Measurements from ENCODE around the gene RAB18.
"Not testable (repeated sequence)": the region's sequence is repeated elsewhere in the genome, so short reads cannot be mapped to it uniquely, and the experiment has no call there.

The RAB18 gene

DNA sequence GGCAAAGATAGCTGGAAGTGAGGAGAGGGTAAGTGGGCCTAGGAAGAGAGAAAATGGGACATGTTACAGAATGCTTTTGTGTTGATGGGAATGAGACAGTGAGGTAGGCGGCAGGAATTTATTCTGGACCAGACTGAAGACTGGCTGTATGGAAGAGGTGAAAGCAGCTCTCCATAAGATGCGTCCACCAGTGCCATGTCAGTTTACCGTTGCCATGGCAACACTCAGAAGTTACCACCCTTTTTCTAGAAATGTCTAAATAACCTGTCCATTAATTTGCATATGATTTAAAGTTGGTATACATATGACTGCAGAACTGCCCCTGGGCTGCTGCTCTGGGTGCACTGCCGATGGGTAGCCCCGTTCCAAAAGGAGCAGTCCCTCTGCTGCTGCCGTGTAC, 46.7 kb downstream of the RAB18 start:
- no peak for DNase-seq

DNA sequence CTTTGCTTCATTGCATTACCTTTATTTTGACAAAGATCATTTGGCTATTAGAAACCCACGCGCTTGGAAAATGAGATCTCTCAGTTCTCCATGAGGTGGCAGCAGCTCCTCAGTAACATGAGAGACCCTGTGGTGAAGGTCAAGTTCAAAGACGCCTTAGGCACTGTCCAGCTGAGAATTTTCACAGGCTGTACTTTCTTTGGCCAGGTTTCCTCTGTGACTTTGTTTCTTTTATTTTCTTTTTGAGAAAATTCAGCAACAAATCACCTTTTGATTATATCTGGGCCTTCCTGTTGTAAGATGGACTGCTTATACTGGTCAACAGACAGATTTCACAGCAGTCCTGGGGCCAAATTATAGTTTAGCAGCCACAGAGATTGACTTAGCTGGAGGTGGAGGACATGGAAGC, 54.5 kb downstream of the RAB18 start:
- DNase-seq: peak; percentile 53

DNA sequence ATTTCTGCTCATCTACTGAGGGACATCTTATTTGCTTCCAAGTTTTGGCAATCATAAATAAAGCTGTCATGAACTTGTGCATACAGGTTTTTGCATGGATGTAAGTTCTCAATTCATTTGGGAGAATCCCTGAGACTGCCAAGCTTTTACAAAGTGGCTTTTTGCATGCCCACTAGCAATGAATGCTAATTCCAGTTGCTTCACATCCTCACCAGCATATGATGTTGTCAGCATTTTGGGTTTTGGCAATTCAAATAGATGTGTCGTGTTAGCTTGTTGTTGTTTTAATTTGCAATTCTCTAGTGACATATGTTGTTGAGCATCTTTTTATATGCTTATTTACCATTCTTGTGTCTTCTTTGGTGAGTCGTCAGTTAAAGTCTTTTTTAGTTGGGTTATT, 57.2 kb downstream of the RAB18 start:
- no peak for DNase-seq

DNA sequence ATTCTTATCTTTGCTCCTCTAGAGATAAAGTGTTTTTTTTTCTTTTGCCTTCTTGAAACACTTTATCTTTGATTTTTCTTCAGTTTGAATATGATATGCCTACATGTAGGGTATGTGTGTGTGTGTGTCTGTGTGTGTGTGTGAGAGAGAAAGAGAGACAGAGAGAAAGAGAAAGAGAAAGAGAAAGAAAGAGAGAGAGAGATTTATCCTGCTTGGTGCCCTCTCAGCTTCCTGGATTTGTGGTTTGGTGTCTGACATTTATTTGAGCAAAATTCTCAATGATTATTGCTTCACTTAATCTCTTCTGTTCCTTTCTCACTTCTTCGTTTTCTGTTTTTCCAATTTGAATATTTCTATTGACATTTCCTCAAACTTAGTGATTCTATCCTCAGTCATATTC, 60.3 kb downstream of the RAB18 start:
- DNase-seq: no peak

DNA sequence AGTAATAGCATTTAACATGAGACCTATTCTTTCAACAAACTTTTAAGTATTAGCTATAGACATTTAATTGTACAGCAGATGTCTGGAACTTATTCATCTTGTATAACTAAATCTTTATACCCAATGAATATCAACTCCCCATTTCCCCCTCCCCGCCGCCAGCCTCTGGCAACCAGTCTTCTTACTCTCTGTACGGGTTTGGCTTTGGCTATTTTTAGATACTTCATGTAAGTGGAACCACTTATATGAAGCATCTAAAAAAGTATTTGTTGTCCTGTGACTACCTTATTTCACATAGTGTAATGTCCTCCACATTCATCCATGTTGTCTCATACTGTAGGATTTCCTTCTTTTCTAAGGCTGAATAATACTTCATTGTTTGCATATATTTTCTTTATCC, 60.8 kb downstream of the RAB18 start:
- no peak for DNase-seq

DNA sequence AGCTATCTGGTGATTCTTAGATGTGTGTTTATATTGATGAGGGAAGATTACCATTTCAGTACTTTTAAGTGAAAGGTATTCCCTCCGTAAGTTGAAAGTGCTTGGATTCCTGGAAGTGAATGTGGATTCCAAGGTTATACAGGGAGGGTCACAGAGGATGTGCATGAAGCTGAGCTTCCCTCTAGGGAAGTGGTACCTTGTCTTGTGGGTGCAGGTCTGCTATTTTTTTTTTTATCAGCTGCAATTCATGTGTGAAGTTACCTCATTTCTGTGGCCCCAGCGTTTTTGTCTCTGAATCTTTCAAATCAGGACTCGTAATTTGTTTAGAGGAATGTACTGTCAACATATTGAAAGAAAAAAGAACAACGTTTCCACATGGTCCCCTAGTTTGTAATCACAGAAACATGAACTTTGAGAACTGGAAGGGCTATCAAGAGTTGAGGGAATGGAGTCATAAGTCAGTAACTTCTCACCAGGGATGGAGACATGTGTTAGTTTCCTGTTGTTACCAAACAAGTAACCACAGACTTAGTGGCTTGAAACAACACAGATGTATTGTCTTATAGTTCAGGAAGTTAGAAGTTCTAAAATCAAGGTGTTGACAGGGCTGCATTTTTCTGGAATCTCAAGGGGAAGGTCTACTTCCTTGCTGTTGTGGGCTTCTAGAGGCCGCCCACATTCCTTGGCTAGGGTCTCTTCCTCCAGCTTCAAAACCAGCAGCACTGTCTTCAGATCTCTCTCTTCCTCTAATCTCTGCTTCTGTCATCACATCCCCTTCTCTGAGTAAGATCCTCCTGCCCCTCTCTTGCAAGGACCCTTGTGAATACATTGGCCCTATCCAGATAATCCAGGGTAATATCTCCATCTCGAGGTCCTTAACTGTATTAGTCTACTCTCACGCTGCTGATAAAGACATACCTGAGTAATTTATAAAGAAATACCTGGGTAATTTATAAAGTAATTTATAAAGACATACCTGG, 64.4 kb downstream of the RAB18 start:
- no peak for DNase-seq

DNA sequence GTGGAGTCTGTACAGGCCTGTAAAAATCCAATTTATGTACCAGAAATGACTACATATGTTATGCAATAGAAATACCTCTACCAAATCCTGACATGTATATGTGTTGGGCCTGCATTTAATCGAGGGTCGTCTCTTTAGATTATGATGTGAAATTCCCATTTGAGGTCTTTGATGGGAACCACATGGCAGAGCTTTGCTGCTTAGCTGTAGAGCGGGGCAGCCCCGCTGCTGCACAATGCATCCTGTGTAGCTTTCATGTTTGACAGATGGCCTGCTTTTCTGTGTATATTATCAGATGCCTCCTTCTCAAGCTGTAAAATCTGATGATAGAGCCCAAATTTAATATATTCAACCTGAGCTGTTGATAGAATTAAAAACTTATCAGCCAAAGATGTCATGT, 65.8 kb downstream of the RAB18 start:
- DNase-seq: no peak

DNA sequence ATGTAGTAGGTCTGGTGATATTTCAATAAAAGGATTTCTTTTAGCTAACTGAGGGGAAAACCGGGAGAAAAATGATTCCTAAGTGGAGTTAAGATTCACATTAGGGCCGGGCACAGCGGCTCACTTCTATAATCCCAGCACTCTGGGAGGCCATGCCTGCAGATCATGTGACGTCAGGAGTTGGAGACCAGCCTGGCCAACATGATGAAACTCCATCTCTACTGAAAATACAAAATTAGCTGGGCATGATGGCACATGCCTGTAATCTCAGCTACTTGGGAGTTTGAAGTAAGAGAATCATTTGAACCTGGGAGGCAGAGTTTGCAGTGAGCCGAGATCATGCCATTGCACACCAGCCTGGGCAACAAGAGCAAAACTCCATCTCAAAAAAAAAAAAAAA, 72.9 kb downstream of the RAB18 start:
- DNase-seq: not testable (repeated sequence)

DNA sequence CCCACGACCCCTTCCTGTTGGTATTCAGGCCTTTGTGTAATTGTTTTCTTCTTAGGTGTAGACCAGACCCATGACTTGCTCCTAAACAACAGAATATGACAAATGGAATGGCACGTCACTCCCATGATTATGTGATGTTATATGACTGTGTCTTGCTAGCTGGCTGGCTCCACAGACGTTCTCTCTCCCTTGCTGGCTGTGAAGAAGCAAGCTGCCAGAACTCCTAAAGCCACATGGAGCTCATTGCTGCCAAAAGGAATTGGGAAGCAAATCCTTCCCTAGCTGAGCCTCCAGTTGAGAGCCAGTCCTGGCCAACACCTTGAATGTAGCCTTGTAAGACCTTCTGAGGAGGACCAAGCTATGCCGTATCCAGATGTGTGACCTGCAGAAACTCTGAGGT, 74.2 kb downstream of the RAB18 start:
- DNase-seq: no peak

DNA sequence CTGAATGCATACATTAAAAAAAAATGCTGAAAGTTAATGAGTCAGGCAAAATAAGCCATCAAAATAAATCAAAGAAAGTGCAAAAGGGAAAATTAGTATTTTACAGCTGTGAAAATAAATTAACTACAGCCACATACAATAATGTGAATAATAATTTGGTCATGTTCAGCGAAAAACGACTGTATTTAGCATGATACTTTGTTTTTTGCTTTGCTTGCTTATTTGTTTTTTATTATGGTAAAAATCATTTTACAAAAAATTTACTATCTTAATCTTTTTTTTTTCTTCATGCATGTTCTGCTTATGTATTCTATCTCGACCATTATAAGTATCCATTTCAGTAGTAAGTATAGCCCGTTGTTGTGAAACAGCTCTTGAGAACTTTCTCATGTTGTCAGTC, 77.1 kb downstream of the RAB18 start:
- DNase-seq: no peak

DNA sequence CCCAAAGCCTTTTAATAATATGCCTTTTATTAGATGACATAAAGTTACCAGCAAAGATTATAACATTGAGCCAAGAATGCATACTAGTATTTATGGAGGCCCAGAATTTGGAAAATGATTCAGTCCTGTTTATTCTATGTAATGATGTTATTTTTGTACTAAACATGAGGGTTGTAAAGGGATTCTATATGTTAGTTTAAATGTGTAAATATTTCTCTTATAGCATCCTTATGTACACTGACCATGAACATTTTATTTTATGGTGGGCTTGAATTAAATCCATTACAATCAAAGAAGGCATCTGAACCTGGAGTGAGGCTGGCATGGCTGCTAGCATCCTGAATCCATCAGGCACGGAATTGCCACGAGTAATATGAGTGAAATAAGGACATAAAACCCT, 80.2 kb downstream of the RAB18 start:
- no peak for DNase-seq
